Fibroblast of skin of right biceps (primary cell): Measurements from ENCODE around the gene ERFE.
A peak's percentile ranks its signal among the peaks of the same experiment; 100 is the strongest.

Source experiments
- DNase-seq: peaks from one replicate; pipeline ENCODE4 v3.0.0-alpha.2; 2013

ERFE gene

GRCh38 chr2:238126775-238127164 is 32.0 kb upstream of the ERFE start:
- no peak for DNase-seq

GRCh38 chr2:238127165-238128060 is 31.4 kb upstream of the ERFE start:
- peak; percentile 79 for DNase-seq

GRCh38 chr2:238128061-238128440 is 30.7 kb upstream of the ERFE start:
- no peak for DNase-seq

- no peak for DNase-seq
Measured at GRCh38 chr2:238128534-238129001, 30.2 kb upstream of the ERFE start.

GRCh38 chr2:238129166-238130010 is 29.4 kb upstream of the ERFE start:
- no peak for DNase-seq

- DNase-seq = no peak
Measured at GRCh38 chr2:238130111-238130695, 28.6 kb upstream of the ERFE start.

GRCh38 chr2:238130696-238131628 is 27.8 kb upstream of the ERFE start:
- DNase-seq = no peak

GRCh38 chr2:238131761-238132462 is 26.9 kb upstream of the ERFE start:
- no peak for DNase-seq

GRCh38 chr2:238132463-238133450 is 26.0 kb upstream of the ERFE start:
- DNase-seq = no peak

GRCh38 chr2:238133499-238134392 is 25.0 kb upstream of the ERFE start:
- no peak for DNase-seq

GRCh38 chr2:238134393-238134785 is 24.4 kb upstream of the ERFE start:
- no peak for DNase-seq

- DNase-seq = no peak
Measured at GRCh38 chr2:238135601-238136150, 23.1 kb upstream of the ERFE start.

- DNase-seq = peak; percentile 36
Measured at GRCh38 chr2:238136820-238137537, 21.8 kb upstream of the ERFE start.

- no peak for DNase-seq
Measured at GRCh38 chr2:238137885-238138284, 20.9 kb upstream of the ERFE start.

GRCh38 chr2:238138331-238139195 is 20.2 kb upstream of the ERFE start, which contains the start of gene KLHL30:
Gene KLHL30, plus strand, starts transcription at chr2:238138668. Its CDS starts 2,087 bp downstream, at chr2:238140755.
- DNase-seq = no peak

GRCh38 chr2:238139196-238140039 is 19.4 kb upstream of the ERFE start:
- no peak for DNase-seq
